Prostate gland (tissue), 2 donors: Measurements from ENCODE around the gene MFAP2. TPM values are rescaled to one million over a fixed set of nuclear protein-coding genes. Genes with fewer than 3 reads are reported as not detected.

Experiments
- DNase-seq: peaks from one replicate; pipeline ENCODE4 v3.0.0-alpha.2; 2019; ENCODE audit warnings: low spot score
- H3K27ac ChIP-seq, 2 donors: fragments of 200-600 bp; sonication (generic); 2 replicates each; pipeline ENCODE4 v1.5.1; 2017 to 2019
- H3K27me3 ChIP-seq: fragments of 200-600 bp; sonication (generic); replicated peaks from 2 replicates; pipeline ENCODE4 v1.5.1; 2019; ENCODE audit not compliant: insufficient read depth
- H3K36me3 ChIP-seq, 2 donors: fragments of 200-600 bp; sonication (generic); 1 replicate in 1 of 2; 2 replicates in 1 of 2; pipeline versions ENCODE4 v1.5.1 to v1.8.1; 2017 to 2019
- H3K4me1 ChIP-seq: fragments of 200-600 bp; sonication (generic); replicated peaks from 2 replicates; pipeline ENCODE4 v1.5.1; 2019
- H3K4me3 ChIP-seq, 2 donors: fragments of 200-600 bp; sonication (generic); 2 replicates each; pipeline ENCODE4 v1.5.1; 2017 to 2019
- H3K9me3 ChIP-seq: fragments of 200-600 bp; sonication (generic); 2 replicates; pipeline ENCODE4 v1.5.1; 2017
- CTCF ChIP-seq, 4 experiments: fragments of 200-600 bp in 2 of 4; fragments of 450-650 bp in 2 of 4; sonication (generic) in 2 of 4; IDR thresholded peaks; 1 replicate in 3 of 4; 2 replicates in 1 of 4; pipeline ENCODE4 v1.5.1; 2016 to 2019; ENCODE audit warnings: antibody characterized with exemption in 4 of 4, mild to moderate bottlenecking in 2 of 4, moderate library complexity in 2 of 4
- POLR2A ChIP-seq: fragments of 450-650 bp; IDR thresholded peaks from one replicate; pipeline ENCODE4 v1.6.1; 2016; ENCODE audit warnings: antibody characterized with exemption, mild to moderate bottlenecking
- POLR2AphosphoS5 ChIP-seq: sonication (generic); formaldehyde crosslinking; IDR thresholded peaks from one replicate; pipeline ENCODE4 v1.6.1; 2017; ENCODE audit warnings: antibody characterized with exemption
- WGBS: methylation state at CpG from one replicate; pipeline ENCODE4 v1.1.5; 2018; 5-methylcytosine and 5-hydroxymethylcytosine counted together
- intact Hi-C: fragments of 100-400 bp; cut with DNase I; formaldehyde crosslinking; loops from one replicate; pipeline ENCODE4 v1.14.2; 2022
- total RNA-seq, 2 donors: library from RNA; depleted of rRNA; stranded (reverse); fragments of >200 nt; gene quantifications; one replicate each; pipeline ENCODE4 v1.1.0, GENCODE V29; 2016

Gene MFAP2
- total RNA-seq, 2 donors from 2014 or later = 6.3 to 31.0 TPM

- Histone ChIP-seq H3K27me3 (no peaks in the 10 kb centered on the region), H3K36me3 (peaks cover 0 to 2% of the 10 kb centered on the region in 2 donors), H3K9me3 (no peaks in the 10 kb centered on the region), H3K4me1 (no peaks in the 10 kb centered on the region), H3K27ac (no peak overlapping the region), H3K4me3 (no peak overlapping the region)
- no peak for DNase-seq
- 79% methylated on average over 27 of the region's 28 CpGs for WGBS
- TF ChIP-seq CTCF (IDR thresholded peaks at IDR 0.05) (no peak), POLR2AphosphoS5 (no peak), POLR2A (no peak)
- intact Hi-C loops = no loop called here
Observed at GRCh38 chr1:16971341-16972188, 8.9 kb downstream of the MFAP2 start.

DNA sequence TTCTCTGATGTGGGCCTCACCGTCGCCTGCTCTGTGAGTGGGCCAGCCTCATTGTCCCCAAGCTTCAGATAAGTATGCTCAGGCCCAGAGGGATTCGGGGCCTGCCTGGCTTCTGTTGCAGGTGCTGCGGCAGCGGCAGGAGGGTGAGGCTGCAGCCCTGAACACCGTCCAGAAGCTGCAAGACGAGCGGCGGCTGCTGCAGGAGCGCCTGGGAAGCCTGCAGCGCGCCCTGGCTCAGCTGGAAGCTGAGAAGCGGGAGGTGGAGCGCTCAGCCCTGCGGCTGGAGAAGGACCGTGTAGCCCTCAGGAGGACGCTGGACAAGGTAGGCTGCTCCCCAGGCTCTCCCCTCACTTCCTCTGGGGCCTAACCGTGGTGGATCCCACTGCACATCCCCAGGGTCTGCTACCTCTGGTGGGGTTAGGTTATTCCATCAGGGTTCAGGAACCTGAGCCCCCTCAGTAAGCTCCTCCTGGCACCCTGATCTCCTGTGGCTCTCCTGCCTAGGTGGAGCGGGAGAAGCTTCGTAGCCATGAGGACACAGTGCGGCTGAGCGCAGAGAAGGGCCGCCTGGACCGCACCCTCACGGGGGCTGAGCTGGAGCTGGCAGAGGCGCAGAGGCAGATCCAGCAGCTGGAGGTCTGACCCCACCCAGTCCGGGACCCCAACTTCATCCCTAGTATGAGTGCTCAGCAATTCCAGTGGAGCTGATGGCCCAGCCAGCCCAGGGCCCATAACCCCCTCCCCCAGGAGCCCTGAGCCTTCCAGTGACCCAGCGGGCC, 10.1 kb downstream of the MFAP2 start:
- no peak overlapping the region for H3K27ac ChIP-seq
- DNase-seq = no peak
- WGBS = 88% methylated on average over 28 of the region's 28 CpGs
- H3K9me3 ChIP-seq = no peaks in the 10 kb centered on the region
- peaks cover 0 to 12% of the 10 kb centered on the region in 2 donors for H3K36me3 ChIP-seq
- no peak overlapping the region for H3K4me3 ChIP-seq
- no peaks in the 10 kb centered on the region for H3K27me3 ChIP-seq
- TF ChIP-seq POLR2AphosphoS5 (no peak), POLR2A (no peak), CTCF (IDR thresholded peaks at IDR 0.05) (no peak)
- intact Hi-C loops = no loop called here
- no peaks in the 10 kb centered on the region for H3K4me1 ChIP-seq

DNA sequence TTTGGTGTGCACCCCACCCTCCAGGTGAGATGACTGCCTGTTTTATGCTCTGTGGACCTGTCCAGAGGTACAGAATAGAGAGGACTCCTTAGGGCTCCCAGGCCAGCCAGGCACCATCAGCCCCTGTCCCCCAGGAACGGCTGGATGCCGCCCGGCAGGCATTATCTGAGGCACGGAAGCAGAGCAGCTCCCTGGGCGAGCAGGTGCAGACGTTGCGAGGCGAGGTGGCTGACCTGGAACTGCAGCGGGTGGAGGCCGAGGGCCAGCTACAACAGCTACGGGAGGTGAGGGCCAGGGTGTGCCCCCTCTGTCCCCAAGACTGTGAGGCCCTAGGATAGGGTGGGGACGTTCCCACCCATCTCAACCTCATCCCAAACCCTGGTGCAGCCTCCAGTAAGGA, 10.8 kb downstream of the MFAP2 start:
- H3K9me3 ChIP-seq = no peaks in the 10 kb centered on the region
- no peak overlapping the region for H3K4me3 ChIP-seq
- peaks cover 0 to 12% of the 10 kb centered on the region in 2 donors for H3K36me3 ChIP-seq
- H3K27ac ChIP-seq = no peak overlapping the region
- no peak for DNase-seq
- intact Hi-C loops = no loop called here
- WGBS = 91% methylated on average over 12 of the region's 12 CpGs
- H3K27me3 ChIP-seq = no peaks in the 10 kb centered on the region
- TF ChIP-seq CTCF (IDR thresholded peaks at IDR 0.05) = no peak
- TF ChIP-seq POLR2A = no peak
- no peak for TF ChIP-seq POLR2AphosphoS5
- H3K4me1 ChIP-seq = no peaks in the 10 kb centered on the region

DNA sequence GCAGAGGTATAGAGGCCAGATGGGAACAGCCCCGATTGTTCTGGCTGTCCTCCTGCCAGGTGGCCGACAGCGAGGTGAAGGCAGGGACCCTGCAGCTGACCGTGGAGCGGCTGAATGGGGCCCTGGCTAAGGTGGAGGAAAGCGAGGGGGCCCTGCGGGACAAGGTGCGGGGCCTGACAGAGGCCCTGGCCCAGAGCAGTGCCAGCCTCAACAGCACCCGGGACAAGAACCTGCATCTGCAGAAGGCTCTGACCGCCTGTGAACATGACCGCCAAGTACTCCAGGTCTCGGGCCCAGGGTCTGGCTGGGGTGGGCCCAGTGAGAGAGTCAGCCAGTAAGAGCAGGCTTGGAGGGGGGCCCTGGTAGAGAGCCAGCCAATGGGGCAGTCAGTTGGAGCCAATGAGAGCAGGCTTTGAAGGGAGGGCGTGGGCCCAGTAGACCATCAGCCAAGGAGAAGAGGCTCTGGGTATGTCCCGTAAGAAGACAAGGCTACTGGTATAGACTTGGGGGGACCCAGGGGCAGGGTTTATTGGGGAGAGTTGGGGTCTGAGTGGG, 11.3 kb downstream of the MFAP2 start:
- Histone ChIP-seq H3K4me3 (no peak overlapping the region), H3K36me3 (peaks cover 0 to 12% of the 10 kb centered on the region in 2 donors), H3K4me1 (no peaks in the 10 kb centered on the region), H3K27me3 (no peaks in the 10 kb centered on the region), H3K9me3 (no peaks in the 10 kb centered on the region), H3K27ac (no peak overlapping the region)
- no peak for TF ChIP-seq POLR2A
- TF ChIP-seq CTCF (IDR thresholded peaks at IDR 0.05) = no peak
- no peak for TF ChIP-seq POLR2AphosphoS5
- DNase-seq = no peak
- WGBS = 84% methylated on average over 14 of the region's 14 CpGs
- intact Hi-C loops = no loop called here
